WERI-Rb-1 (cell line): ENCODE measurements around the gene PTPN12.

Source experiments
- DNase-seq: peaks from one replicate; pipeline ENCODE4 v3.0.0-alpha.2; 2020
- H3K27ac ChIP-seq: fragments of 250-450 bp; sonication (Bioruptor Pico); 2 replicates; pipeline ENCODE4 v1.5.1; 2020; ENCODE audit warnings: mild to moderate bottlenecking, moderate library complexity
- H3K27me3 ChIP-seq: fragments of 250-450 bp; sonication (Bioruptor Pico); 2 replicates; pipeline ENCODE4 v1.5.1; 2021; ENCODE audit warnings: mild to moderate bottlenecking, low read depth, moderate library complexity; ENCODE audit not compliant: insufficient read depth, severe bottlenecking
- H3K36me3 ChIP-seq: fragments of 250-450 bp; sonication (Bioruptor Pico); 2 replicates; pipeline ENCODE4 v1.5.1; 2020; ENCODE audit warnings: mild to moderate bottlenecking, moderate library complexity
- H3K4me3 ChIP-seq: 2 replicates; pipeline ENCODE4 v1.5.1; 2011; ENCODE audit warnings: low read depth, mild to moderate bottlenecking, control low read depth, low read length
- H3K9me3 ChIP-seq: fragments of 250-450 bp; sonication (Bioruptor Pico); 2 replicates; pipeline ENCODE4 v1.5.1; 2021; ENCODE audit warnings: mild to moderate bottlenecking, moderate library complexity; ENCODE audit not compliant: severe bottlenecking
- TF ChIP-seq, protein P1 (sequence below): IDR thresholded peaks from 2 replicates; pipeline ENCODE4 v1.5.1; 2011; ENCODE audit warnings: low read depth, mild to moderate bottlenecking, control low read depth, inconsistent platforms, low read length

The PTPN12 gene

DNA sequence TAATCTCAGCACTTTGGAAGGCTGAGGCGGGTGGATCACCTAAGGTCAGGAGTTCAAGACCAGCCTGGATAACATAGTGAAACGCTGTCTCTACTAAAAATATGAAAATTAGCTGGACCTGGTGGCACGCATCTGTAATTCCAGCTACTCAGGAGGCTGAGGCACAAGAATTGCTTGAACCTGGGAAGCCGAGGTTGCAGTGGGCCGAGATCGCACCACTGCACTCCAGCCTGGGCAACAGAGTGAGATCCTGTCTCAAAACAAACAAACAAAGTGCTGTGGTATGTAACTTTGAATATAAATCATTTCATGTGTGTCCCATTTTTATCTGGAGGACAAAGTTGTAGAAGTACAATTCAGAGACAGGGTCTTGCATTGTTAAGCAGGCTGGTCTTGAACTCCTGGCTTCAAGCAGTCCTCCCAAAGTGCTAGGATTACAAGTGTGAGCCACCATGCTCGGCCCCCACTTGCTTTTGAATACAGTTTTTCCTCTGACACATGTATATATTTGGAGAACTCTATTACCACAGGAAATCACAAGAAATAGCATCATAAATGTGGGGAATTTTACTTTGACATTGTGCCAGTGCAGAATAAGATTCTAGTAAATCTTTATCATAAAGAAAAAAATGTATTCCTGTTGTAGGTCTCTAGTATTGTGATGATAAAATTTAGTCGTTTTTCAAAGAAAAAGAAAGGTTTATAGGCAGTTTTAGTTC is 32.6 kb downstream of the PTPN12 start:
- Histone ChIP-seq H3K27ac (no peak overlapping the region), H3K36me3 (peaks cover 29% of the 10 kb centered on the region), H3K27me3 (no peaks in the 10 kb centered on the region), H3K4me3 (no peak overlapping the region), H3K9me3 (no peaks in the 10 kb centered on the region)
- no peak for DNase-seq
- TF ChIP-seq, protein P1, sequence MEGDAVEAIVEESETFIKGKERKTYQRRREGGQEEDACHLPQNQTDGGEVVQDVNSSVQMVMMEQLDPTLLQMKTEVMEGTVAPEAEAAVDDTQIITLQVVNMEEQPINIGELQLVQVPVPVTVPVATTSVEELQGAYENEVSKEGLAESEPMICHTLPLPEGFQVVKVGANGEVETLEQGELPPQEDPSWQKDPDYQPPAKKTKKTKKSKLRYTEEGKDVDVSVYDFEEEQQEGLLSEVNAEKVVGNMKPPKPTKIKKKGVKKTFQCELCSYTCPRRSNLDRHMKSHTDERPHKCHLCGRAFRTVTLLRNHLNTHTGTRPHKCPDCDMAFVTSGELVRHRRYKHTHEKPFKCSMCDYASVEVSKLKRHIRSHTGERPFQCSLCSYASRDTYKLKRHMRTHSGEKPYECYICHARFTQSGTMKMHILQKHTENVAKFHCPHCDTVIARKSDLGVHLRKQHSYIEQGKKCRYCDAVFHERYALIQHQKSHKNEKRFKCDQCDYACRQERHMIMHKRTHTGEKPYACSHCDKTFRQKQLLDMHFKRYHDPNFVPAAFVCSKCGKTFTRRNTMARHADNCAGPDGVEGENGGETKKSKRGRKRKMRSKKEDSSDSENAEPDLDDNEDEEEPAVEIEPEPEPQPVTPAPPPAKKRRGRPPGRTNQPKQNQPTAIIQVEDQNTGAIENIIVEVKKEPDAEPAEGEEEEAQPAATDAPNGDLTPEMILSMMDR = no peak

DNA sequence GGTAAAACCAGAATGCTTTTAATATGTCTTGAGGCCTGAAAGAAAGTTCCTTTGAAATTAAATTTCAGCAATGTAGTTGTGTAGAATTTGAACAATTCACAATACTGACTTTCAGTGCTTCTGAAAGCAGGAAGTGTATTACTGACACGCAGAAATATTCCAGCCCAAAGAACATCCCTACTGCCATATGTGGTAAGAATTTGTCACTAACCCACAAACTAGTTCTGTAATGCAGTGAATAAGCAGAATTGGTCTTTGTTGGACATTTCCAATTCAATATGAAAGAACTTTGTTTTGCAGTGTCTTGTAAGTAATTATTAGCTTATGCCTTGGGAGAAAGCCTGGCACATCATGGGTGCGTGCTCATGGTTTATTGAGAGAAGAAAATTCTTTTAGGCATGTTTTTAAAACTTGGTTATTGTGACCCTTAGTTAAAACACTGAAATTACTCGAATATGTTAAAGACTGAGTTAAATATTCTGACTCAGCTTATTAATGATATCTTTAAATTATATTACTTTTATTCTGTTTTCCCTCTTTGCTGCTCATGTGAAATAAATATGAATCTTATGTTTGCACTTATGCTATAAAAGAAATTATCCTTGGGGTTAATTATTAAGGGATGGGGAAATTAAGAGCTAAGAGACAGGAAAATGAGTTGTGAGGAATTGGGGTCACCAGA is 33.4 kb downstream of the PTPN12 start:
- peaks cover 35% of the 10 kb centered on the region for H3K36me3 ChIP-seq
- no peak overlapping the region for H3K27ac ChIP-seq
- H3K9me3 ChIP-seq = no peaks in the 10 kb centered on the region
- no peak for DNase-seq
- H3K27me3 ChIP-seq = no peaks in the 10 kb centered on the region
- H3K4me3 ChIP-seq = no peak overlapping the region
- TF ChIP-seq, protein P1 = no peak

- Histone ChIP-seq H3K36me3 (peaks cover 35% of the 10 kb centered on the region), H3K4me3 (no peak overlapping the region), H3K9me3 (no peaks in the 10 kb centered on the region), H3K27me3 (no peaks in the 10 kb centered on the region), H3K27ac (no peak overlapping the region)
- DNase-seq = no peak
- TF ChIP-seq, protein P1 = no peak
Observed at GRCh38 chr7:77571801-77572200, 34.7 kb downstream of the PTPN12 start.

DNA sequence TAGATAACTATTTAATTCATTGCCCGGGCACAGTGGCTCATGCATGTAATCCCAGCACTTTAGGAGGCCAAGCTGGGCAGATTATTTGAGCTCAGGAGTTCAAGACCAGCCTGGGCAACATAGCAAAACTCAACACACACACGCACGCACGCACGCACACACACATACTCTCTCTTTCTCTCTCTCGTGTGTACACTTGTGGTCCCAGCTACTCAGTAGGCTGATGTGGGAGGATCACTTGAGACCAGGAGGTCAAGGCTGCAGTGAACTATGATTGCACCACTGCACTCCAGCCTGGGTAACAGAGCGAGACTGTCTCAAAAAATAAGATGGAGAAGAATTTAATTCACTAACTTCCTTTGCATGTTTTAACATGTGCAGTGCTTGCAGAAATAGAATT is 38.1 kb downstream of the PTPN12 start:
- H3K4me3 ChIP-seq = no peak overlapping the region
- H3K36me3 ChIP-seq = peaks cover 46% of the 10 kb centered on the region
- H3K27me3 ChIP-seq = no peaks in the 10 kb centered on the region
- H3K9me3 ChIP-seq = no peaks in the 10 kb centered on the region
- TF ChIP-seq, protein P1 = no peak
- H3K27ac ChIP-seq = no peak overlapping the region
- no peak for DNase-seq

GRCh38 chr7:77576856-77577255 is 39.8 kb downstream of the PTPN12 start:
- no peaks in the 10 kb centered on the region for H3K27me3 ChIP-seq
- H3K9me3 ChIP-seq = no peaks in the 10 kb centered on the region
- DNase-seq = no peak
- H3K4me3 ChIP-seq = no peak overlapping the region
- TF ChIP-seq, protein P1 = no peak
- peaks cover 41% of the 10 kb centered on the region for H3K36me3 ChIP-seq
- no peak overlapping the region for H3K27ac ChIP-seq
